ENCODE measurements around the gene FOXP4. TPM values are rescaled to one million over a fixed set of nuclear protein-coding genes. Genes with fewer than 3 reads are reported as not detected.
"Not testable (repeated sequence)": the region's sequence is repeated elsewhere in the genome, so short reads cannot be mapped to it uniquely, and the experiment has no call there.

Gene FOXP4
- polyA plus RNA-seq, 1 donor, result 129 TPM

- no peaks in the 10 kb centered on the region for H3K36me3 ChIP-seq (ENCODE audit: control insufficient read depth, insufficient read depth, low read length)
- WGBS (ENCODE audit: insufficient coverage, low lambda C conversion rate), result 70% methylated on average over 4 of the region's 11 CpGs
- H3K9me3 ChIP-seq (ENCODE audit: control insufficient read depth, low read depth, low read length), result peaks cover 8% of the 10 kb centered on the region
- no peak for DNase-seq
- no peak overlapping the region for H3K27ac ChIP-seq (ENCODE audit: low read length)
- H3K27me3 ChIP-seq (ENCODE audit: control insufficient read depth, insufficient read depth, low read length), result no peaks in the 10 kb centered on the region
- H3K4me1 ChIP-seq (ENCODE audit: control insufficient read depth, insufficient read depth, low read length), result no peaks in the 10 kb centered on the region
- no peak overlapping the region for H3K4me3 ChIP-seq (ENCODE audit: low read length)
These were observed 62.4 kb downstream of the FOXP4 start for GRCh38 chr6:41608443-41609151.

- Histone ChIP-seq H3K4me3 (ENCODE audit: low read length) (no peak overlapping the region), H3K9me3 (ENCODE audit: control insufficient read depth, low read depth, low read length) (peaks cover 8% of the 10 kb centered on the region), H3K27me3 (ENCODE audit: control insufficient read depth, insufficient read depth, low read length) (peaks cover 7% of the 10 kb centered on the region), H3K36me3 (ENCODE audit: control insufficient read depth, insufficient read depth, low read length) (no peaks in the 10 kb centered on the region), H3K27ac (ENCODE audit: low read length) (no peak overlapping the region), H3K4me1 (ENCODE audit: control insufficient read depth, insufficient read depth, low read length) (no peaks in the 10 kb centered on the region)
- WGBS (ENCODE audit: insufficient coverage, low lambda C conversion rate), result 86% methylated on average over 2 of the region's 2 CpGs
- DNase-seq, result no peak
These were observed 68.5 kb downstream of the FOXP4 start for GRCh38 chr6:41614715-41615114.

- Histone ChIP-seq H3K4me3 (ENCODE audit: low read length) (no peak overlapping the region), H3K27me3 (ENCODE audit: control insufficient read depth, insufficient read depth, low read length) (peaks cover 7% of the 10 kb centered on the region), H3K27ac (ENCODE audit: low read length) (no peak overlapping the region), H3K9me3 (ENCODE audit: control insufficient read depth, low read depth, low read length) (peaks cover 8% of the 10 kb centered on the region), H3K36me3 (ENCODE audit: control insufficient read depth, insufficient read depth, low read length) (no peaks in the 10 kb centered on the region), H3K4me1 (ENCODE audit: control insufficient read depth, insufficient read depth, low read length) (no peaks in the 10 kb centered on the region)
- 100% methylated on average over 2 of the region's 7 CpGs for WGBS (ENCODE audit: insufficient coverage, low lambda C conversion rate)
- no peak for DNase-seq
These were observed 69.1 kb downstream of the FOXP4 start for GRCh38 chr6:41615311-41615710.

GRCh38 chr6:41618598-41618997 is 72.4 kb downstream of the FOXP4 start:
- DNase-seq, result no peak
- Histone ChIP-seq H3K36me3 (ENCODE audit: control insufficient read depth, insufficient read depth, low read length) (no peaks in the 10 kb centered on the region), H3K4me3 (ENCODE audit: low read length) (no peak overlapping the region), H3K9me3 (ENCODE audit: control insufficient read depth, low read depth, low read length) (no peaks in the 10 kb centered on the region), H3K27me3 (ENCODE audit: control insufficient read depth, insufficient read depth, low read length) (peaks cover 7% of the 10 kb centered on the region), H3K4me1 (ENCODE audit: control insufficient read depth, insufficient read depth, low read length) (no peaks in the 10 kb centered on the region), H3K27ac (ENCODE audit: low read length) (no peak overlapping the region)
- no CpG with 5 or more reads among the region's 3 CpGs for WGBS (ENCODE audit: insufficient coverage, low lambda C conversion rate)

- 33% methylated on average over 1 of the region's 4 CpGs for WGBS (ENCODE audit: insufficient coverage, low lambda C conversion rate)
- DNase-seq; H3K4me1 ChIP-seq (ENCODE audit: control insufficient read depth, insufficient read depth, low read length); H3K27ac ChIP-seq (ENCODE audit: low read length); H3K27me3 ChIP-seq (ENCODE audit: control insufficient read depth, insufficient read depth, low read length); H3K9me3 ChIP-seq (ENCODE audit: control insufficient read depth, low read depth, low read length); H3K36me3 ChIP-seq (ENCODE audit: control insufficient read depth, insufficient read depth, low read length); H3K4me3 ChIP-seq (ENCODE audit: low read length): not testable (repeated sequence)
These were observed 73.0 kb downstream of the FOXP4 start for GRCh38 chr6:41619193-41619592.

- no peaks in the 10 kb centered on the region for H3K9me3 ChIP-seq (ENCODE audit: control insufficient read depth, low read depth, low read length)
- no peaks in the 10 kb centered on the region for H3K36me3 ChIP-seq (ENCODE audit: control insufficient read depth, insufficient read depth, low read length)
- H3K27ac ChIP-seq (ENCODE audit: low read length), result no peak overlapping the region
- DNase-seq, result no peak
- no peaks in the 10 kb centered on the region for H3K4me1 ChIP-seq (ENCODE audit: control insufficient read depth, insufficient read depth, low read length)
- H3K4me3 ChIP-seq (ENCODE audit: low read length), result no peak overlapping the region
- no peaks in the 10 kb centered on the region for H3K27me3 ChIP-seq (ENCODE audit: control insufficient read depth, insufficient read depth, low read length)
These were observed 75.2 kb downstream of the FOXP4 start for GRCh38 chr6:41621367-41621766.

GRCh38 chr6:41621802-41622201 is 75.6 kb downstream of the FOXP4 start:
- H3K4me1 ChIP-seq (ENCODE audit: control insufficient read depth, insufficient read depth, low read length), result no peaks in the 10 kb centered on the region
- H3K27me3 ChIP-seq (ENCODE audit: control insufficient read depth, insufficient read depth, low read length), result no peaks in the 10 kb centered on the region
- DNase-seq, result no peak
- H3K9me3 ChIP-seq (ENCODE audit: control insufficient read depth, low read depth, low read length), result no peaks in the 10 kb centered on the region
- no peak overlapping the region for H3K27ac ChIP-seq (ENCODE audit: low read length)
- no CpG with 5 or more reads among the region's 2 CpGs for WGBS (ENCODE audit: insufficient coverage, low lambda C conversion rate)
- no peaks in the 10 kb centered on the region for H3K36me3 ChIP-seq (ENCODE audit: control insufficient read depth, insufficient read depth, low read length)
- no peak overlapping the region for H3K4me3 ChIP-seq (ENCODE audit: low read length)

GRCh38 chr6:41622206-41622988 is 76.2 kb downstream of the FOXP4 start:
- DNase-seq, result peak in 1 of 2 donors; percentile 30
- H3K4me3 ChIP-seq (ENCODE audit: low read length), result no peak overlapping the region
- no CpG with 5 or more reads among the region's 3 CpGs for WGBS (ENCODE audit: insufficient coverage, low lambda C conversion rate)
- no peaks in the 10 kb centered on the region for H3K9me3 ChIP-seq (ENCODE audit: control insufficient read depth, low read depth, low read length)
- no peak overlapping the region for H3K27ac ChIP-seq (ENCODE audit: low read length)
- no peaks in the 10 kb centered on the region for H3K36me3 ChIP-seq (ENCODE audit: control insufficient read depth, insufficient read depth, low read length)
- H3K4me1 ChIP-seq (ENCODE audit: control insufficient read depth, insufficient read depth, low read length), result no peaks in the 10 kb centered on the region
- no peaks in the 10 kb centered on the region for H3K27me3 ChIP-seq (ENCODE audit: control insufficient read depth, insufficient read depth, low read length)

- Histone ChIP-seq H3K4me3 (ENCODE audit: low read length) (no peak overlapping the region), H3K27ac (ENCODE audit: low read length) (no peak overlapping the region), H3K36me3 (ENCODE audit: control insufficient read depth, insufficient read depth, low read length) (no peaks in the 10 kb centered on the region), H3K27me3 (ENCODE audit: control insufficient read depth, insufficient read depth, low read length) (no peaks in the 10 kb centered on the region), H3K4me1 (ENCODE audit: control insufficient read depth, insufficient read depth, low read length) (no peaks in the 10 kb centered on the region), H3K9me3 (ENCODE audit: control insufficient read depth, low read depth, low read length) (no peaks in the 10 kb centered on the region)
- DNase-seq, result no peak
- WGBS (ENCODE audit: insufficient coverage, low lambda C conversion rate), result 89% methylated on average over 3 of the region's 6 CpGs
These were observed 77.1 kb downstream of the FOXP4 start for GRCh38 chr6:41623330-41623729.

- WGBS (ENCODE audit: insufficient coverage, low lambda C conversion rate), result 100% methylated on average over 4 of the region's 18 CpGs
These were observed 78.6 kb downstream of the FOXP4 start for GRCh38 chr6:41624621-41625380.

More at GRCh38 chr6:41624621-41625380, 78.6 kb downstream of the FOXP4 start:
- DNase-seq, result no peak
- Histone ChIP-seq H3K9me3 (ENCODE audit: control insufficient read depth, low read depth, low read length) (no peaks in the 10 kb centered on the region), H3K27me3 (ENCODE audit: control insufficient read depth, insufficient read depth, low read length) (peaks cover 3% of the 10 kb centered on the region), H3K4me3 (ENCODE audit: low read length) (no peak overlapping the region), H3K36me3 (ENCODE audit: control insufficient read depth, insufficient read depth, low read length) (no peaks in the 10 kb centered on the region), H3K27ac (ENCODE audit: low read length) (no peak overlapping the region), H3K4me1 (ENCODE audit: control insufficient read depth, insufficient read depth, low read length) (no peaks in the 10 kb centered on the region)

All from large intestine (tissue), 3 donors.